Astrocyte of the spinal cord (primary cell): ENCODE measurements around the gene ADARB1.

Source experiments
- DNase-seq: peaks from one replicate; pipeline ENCODE4 v3.0.0; 2011; ENCODE audit warnings: low read depth, low spot score
- H3K4me3 ChIP-seq: 2 replicates; pipeline ENCODE4 v1.5.1; 2011; ENCODE audit warnings: low read depth, mild to moderate bottlenecking, low read length, moderate library complexity
- in situ Hi-C: cut with HindIII; loops from 2 replicates; pipeline ENCODE4 v1.10.0; 2017; ENCODE audit warnings: low sequenced_read_pairs
- TF ChIP-seq, protein P1 (sequence below): IDR thresholded peaks from 2 replicates; pipeline ENCODE4 v1.5.1; 2012; ENCODE audit warnings: low read depth, mild to moderate bottlenecking, low read length, inconsistent platforms

ADARB1 gene

DNA sequence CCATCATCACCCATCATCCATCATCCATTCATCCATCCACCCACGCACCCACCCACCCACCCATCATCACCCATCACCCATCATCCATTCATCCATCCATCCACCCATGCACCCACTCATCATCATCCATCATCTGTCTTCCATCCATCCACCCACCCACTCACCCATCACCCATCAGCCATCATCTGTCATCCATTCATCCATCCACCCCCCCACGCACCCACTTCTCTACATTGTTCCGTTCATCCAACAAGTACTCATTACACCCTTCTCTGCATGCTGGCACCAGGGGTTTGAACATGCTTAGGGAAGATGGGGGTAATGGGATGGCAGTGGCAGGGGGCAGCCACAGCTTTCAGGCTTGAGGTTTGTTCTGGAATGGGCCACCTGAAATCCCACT, 82.1 kb downstream of the ADARB1 start:
- in situ Hi-C loops = no loop called here
- TF ChIP-seq, protein P1, sequence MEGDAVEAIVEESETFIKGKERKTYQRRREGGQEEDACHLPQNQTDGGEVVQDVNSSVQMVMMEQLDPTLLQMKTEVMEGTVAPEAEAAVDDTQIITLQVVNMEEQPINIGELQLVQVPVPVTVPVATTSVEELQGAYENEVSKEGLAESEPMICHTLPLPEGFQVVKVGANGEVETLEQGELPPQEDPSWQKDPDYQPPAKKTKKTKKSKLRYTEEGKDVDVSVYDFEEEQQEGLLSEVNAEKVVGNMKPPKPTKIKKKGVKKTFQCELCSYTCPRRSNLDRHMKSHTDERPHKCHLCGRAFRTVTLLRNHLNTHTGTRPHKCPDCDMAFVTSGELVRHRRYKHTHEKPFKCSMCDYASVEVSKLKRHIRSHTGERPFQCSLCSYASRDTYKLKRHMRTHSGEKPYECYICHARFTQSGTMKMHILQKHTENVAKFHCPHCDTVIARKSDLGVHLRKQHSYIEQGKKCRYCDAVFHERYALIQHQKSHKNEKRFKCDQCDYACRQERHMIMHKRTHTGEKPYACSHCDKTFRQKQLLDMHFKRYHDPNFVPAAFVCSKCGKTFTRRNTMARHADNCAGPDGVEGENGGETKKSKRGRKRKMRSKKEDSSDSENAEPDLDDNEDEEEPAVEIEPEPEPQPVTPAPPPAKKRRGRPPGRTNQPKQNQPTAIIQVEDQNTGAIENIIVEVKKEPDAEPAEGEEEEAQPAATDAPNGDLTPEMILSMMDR = no peak
- no peak overlapping the region for H3K4me3 ChIP-seq
- DNase-seq = no peak

DNA sequence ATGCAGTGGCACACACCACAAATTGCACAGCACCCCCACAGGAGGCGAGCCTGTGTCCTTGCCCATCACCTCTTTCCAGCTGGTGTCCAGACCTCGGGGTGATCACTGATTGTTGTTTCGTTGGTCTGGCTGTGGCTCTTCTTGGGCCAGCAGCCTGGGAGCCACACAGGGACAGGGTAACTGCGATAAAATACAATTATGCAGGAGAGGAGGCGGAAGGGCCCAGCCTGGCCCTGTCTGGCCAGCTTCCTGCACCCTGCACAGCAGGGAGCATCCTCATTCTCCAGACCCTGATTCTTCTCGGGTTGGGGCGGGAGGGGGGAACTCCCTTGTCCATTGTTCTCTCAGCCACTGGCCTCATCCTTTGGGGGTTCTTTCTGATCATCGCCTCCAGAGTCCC, 83.6 kb downstream of the ADARB1 start:
- no peak overlapping the region for H3K4me3 ChIP-seq
- no peak for DNase-seq
- in situ Hi-C loops = no loop called here
- TF ChIP-seq, protein P1 = no peak

DNA sequence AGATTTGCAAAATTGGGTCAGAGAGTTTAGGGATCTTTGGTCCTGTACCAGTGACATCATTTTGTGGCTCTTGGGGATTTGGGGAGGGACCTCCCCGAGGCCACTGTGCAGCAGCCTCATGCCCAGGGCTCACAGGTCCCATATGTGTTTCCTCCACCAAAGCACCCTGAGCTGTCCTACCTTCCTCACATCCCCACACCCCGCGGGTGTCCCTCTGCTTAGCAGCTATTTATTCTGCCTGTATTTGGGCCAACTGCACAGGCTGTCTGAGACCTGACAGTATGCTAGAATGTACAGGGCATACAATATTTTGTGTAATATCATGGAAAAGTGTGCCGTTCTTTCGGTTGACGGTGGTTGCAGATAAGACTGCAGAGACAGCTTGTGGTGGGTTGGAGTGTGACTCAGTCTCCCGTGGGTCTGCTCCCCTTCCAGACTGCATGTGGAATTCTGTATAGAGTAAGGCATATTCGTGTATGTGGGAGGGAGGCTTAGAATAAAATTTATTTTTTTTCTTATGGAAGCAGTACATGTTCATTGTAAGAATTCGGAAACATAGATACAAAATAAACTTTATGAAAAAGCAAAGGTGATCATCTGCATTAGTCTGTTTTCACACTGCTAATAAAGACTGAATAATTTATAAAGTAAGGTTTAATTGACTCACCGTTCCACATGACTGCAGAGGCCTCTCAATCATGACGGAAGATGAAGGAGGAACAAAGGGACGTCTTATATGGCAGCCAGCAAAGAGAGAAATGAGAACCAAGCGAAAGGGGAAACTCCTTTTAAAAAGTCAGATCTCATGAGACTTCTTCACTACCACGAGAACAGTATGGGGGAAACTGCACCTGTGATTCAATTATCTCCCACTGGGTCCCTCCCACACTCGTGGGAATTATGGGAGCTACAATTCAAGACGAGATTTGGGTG, 84.4 kb downstream of the ADARB1 start:
- DNase-seq = no peak
- H3K4me3 ChIP-seq = no peak overlapping the region
- in situ Hi-C loops = no loop called here
- TF ChIP-seq, protein P1 = no peak

DNA sequence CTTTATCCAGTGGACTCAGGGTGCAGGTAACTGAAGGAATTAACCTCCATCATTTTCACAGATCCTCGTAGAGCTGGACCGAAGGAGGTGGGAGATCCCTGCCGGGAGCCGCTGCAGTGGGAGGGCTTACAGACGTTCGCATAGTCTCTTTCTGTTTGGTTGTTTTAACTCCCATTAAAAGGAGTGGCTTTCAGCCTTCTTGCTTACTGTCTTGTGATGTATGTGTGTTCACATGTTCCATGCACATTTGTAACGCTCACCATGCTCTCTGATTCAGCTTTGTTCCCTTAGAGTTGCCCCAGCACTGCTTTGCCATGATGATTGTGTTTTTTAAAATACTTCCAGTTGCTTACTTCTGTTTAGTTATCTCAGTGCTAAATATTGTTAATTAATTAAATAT, 85.8 kb downstream of the ADARB1 start:
- in situ Hi-C loops = no loop called here
- no peak for DNase-seq
- H3K4me3 ChIP-seq = no peak overlapping the region
- TF ChIP-seq, protein P1 = no peak

DNA sequence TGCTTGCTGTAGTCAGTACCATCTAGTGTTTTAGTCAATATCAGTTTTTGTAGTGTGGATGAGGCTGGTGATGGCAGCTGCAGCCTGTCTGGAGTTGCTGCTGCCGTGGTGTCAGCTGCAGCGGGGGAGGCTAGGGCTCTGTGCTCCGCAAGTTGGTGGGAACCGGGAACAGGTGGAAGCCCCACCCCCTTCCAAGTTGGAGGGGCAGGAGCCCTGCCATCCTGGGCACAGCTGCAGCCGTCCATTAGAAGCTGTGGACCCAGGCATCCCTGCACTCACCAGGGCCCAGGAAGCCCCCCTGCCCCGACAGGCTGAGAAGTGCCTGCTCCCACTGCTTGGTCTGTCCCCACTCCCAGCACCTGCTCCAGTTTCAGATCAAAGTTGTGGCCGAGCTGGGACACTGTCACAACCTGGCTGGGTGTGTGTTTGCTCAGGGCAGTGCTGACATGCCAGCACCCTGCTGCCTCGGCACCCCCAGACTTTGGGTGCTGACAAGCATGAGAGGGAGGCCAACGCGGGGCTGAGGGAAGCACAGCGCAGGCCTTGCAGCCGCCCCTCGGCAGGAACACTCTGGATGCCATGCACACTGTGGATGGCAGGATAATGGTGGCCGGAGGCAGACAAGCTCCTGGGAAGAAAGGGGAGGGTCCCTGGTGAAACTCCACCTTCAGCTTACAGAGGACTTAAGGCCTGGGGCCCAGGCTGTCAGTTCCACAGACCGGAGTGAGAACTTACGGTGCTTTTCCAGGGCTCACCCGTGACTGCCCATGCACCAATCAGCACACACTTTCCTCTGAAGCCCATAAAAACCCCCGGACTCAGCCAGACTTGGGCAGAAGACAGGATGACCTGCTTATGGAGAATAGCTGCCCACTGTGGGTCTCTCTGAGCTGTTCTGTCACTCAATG, 86.9 kb downstream of the ADARB1 start:
- no peak overlapping the region for H3K4me3 ChIP-seq
- TF ChIP-seq, protein P1 = no peak
- in situ Hi-C loops = no loop called here
- no peak for DNase-seq

DNA sequence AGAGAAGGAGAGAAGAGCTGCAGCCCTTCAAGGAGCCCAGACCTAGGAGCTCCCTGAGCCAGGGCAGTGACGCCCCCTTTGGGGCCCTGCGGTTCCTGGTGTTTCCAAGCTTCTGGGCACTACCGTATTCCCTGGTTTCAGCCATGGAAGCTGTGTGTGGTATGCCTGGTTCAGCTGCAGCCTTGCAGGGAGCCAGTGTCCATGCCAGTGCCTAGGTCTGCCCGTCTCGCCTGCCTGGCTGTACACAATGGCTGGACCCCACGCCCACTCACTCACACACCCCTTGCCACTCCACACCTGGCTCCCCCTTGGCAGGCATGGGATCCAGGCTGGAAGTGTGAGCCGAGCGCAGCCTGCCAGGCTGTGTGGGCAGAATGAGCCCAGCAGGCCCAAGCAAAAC, 87.7 kb downstream of the ADARB1 start:
- TF ChIP-seq, protein P1 = no peak
- H3K4me3 ChIP-seq = no peak overlapping the region
- DNase-seq = no peak
- in situ Hi-C loops = no loop called here
